HG02610 (cell line): ENCODE results near the gene GSG1L.

Experiments used
- ATAC-seq: cut with Tn5 transposase; IDR thresholded peaks from one replicate; pipeline ENCODE4 v1.9.1; 2021; ENCODE audit warnings: mild to moderate bottlenecking, moderate library complexity; ENCODE audit not compliant: unreplicated experiment

The GSG1L gene

DNA sequence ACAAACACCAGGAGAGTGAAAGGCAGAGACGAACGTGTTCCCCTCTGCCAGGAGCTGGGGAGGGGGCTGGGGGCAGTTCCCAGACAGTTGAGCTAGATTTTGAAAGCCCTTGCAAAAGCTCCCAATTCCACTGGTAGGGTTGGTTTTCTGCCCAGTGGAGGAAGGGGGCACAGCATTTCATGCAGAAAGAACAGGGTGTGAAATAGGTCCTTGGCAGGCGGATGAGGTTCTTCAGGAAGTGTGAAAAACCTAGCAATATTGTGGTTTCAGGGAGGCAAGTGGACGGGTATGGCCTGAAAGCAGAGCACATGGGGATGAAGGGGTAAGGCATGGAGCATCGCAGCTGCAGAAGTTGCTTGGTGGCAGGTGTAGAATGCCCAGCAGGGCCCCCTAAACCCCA is 265.3 kb downstream of the GSG1L start:
- ATAC-seq = no peak

GRCh38 chr16:27795992-27796614 is 267.4 kb downstream of the GSG1L start:
- ATAC-seq = no peak

DNA sequence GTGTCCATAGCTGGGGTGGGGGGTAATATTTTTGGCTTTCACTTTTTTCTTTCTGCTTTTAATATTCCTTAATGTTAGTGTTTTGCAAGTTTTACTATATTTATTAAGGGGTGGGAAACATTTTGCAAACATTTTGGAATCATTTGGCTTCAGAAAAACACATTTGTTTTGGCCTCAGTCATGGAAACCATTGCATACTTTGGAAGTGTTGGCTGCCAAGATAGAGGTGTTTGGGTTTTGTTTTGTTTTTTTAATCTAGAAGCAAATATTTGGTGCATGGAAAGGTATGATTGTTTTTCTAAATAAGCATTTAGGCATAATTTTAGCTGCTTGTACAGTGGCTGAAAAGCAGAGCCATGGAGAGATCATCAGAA is 270.3 kb downstream of the GSG1L start:
- no peak for ATAC-seq

DNA sequence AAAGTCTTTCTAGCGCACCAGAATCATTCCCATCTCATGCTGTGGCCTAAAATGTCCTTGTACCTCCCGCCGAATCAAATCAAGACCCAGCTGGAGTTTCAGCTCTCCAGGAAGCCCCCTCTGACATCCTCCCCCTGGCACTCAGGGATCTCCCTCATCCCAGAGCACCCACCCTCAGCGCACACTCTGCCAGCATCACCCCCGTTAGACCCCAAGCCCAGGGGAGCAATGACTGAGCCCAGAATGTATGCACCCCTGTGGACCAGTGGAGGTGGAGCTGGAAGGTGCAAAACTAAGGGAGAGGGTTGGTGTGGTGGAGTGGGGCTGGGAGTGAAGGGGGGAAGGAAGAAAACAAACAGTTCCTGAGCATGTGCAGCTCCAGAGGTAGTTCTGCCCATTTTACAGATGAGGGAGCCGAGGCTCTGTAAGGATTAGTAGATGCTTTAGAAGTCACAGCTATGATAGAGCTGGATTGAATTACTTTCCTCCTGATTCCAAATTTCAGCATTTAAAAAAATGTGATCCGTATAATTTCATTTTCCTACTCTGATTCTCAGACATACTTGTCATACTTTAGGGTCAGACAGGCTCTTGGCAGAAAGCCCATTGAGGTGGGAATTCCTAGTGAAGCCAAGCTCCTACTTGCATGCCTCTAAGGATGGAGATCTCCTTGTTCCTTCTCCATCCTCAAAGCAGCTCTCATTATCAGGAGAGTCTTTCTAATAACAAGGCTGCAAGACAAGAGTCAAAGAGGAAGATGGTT is 270.8 kb downstream of the GSG1L start:
- no peak for ATAC-seq

DNA sequence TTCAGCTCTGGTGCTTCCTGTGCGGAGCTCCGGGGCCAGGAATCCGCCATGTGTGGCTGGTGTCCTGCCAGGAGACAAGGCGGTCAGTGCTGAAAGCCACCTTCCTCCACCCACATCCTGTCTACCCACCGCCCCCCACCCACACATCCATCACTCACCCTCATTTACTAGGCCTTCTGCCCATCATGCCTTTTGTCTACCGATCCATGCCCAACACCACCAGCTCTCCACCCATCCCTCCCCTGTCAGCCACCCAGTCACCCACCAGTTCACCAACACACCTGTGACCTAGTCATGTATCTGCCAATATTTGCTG is 272.2 kb downstream of the GSG1L start:
- no peak for ATAC-seq

DNA sequence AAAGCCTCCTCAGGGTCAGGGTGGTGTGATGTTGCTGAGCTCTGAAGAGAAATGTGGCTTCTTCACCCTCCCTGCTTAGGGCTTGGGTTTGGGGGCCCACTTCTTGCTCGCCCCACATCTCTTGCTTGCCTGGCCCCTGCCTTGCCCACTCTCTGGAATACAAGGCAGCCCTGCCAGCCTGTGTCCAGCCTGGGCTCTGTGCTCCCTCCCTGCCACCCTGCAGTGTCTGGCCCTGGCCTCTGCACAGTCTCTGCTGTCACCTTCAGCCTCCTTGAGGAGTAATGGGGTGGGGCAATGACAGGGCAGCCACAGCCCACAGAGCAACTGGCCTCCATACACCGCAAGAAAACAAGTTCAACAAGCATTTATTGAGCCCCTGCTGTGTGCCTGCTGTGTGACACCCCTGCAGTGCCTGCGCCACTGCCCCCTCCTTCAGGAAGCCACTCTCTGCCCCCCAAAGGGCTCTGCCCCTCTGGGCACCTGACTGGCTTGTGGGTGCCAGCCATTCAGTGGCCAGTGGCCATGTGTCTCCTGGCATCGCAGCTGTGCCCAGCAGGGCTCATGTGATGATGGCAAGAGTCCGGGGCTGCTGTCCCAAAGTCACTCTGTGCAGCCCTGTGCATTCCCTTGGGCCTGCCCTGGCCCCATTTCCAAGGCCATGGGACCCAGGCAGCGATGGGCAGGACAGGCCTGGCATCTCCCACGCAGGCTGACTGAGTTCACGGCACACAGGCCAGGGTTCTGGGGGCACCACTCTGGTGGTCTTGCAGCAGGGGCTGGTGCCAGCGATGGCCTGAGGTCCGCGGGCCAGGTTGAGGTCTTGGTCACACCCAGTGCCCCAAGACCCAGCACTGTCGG is 272.7 kb downstream of the GSG1L start:
- no peak for ATAC-seq

DNA sequence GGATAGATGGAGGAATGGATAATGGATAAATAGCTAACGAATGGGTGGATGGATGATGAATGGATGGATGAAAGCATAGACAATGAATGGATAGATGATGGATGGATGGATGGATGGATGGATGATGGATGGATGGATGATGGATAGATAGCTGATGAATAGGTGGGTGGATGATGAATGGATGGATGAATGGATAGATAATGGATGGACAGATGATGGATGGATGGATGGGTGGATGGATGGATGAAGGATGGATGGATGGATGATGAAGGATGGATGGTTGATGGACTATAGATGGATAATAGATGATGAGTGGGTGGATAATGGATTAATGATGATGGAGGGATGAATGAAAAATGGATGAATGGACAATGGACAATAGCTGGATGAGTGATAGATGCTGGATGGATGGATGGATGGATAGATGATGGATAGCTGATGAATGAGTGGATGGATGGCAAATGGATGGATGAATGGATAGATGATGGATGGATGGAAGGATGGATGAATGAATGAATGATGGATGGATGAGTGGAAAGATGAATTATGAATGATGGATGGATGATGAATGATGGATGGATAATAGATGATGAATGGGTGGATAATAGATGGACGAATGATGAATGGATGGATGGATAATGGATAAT is 273.8 kb downstream of the GSG1L start:
- ATAC-seq = no peak

DNA sequence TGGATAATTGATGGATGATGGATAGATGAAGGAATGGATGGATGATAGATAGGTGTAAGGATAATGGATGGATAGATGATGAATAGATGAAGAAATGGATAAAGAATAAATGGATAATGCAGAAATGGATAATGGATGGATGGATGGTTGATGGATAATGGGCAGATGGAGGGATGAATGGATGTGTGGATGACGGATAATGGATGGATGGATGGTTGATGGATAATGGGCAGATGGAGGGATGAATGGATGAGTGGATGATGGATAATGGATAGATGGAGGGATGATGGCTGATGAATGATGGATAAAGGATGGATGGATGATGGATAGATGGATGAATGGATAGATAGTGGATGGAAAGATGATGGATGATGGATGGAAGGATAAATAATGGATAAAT is 274.4 kb downstream of the GSG1L start:
- no peak for ATAC-seq

- ATAC-seq = no peak
Measured at GRCh38 chr16:27787665-27788064, 275.8 kb downstream of the GSG1L start.

DNA sequence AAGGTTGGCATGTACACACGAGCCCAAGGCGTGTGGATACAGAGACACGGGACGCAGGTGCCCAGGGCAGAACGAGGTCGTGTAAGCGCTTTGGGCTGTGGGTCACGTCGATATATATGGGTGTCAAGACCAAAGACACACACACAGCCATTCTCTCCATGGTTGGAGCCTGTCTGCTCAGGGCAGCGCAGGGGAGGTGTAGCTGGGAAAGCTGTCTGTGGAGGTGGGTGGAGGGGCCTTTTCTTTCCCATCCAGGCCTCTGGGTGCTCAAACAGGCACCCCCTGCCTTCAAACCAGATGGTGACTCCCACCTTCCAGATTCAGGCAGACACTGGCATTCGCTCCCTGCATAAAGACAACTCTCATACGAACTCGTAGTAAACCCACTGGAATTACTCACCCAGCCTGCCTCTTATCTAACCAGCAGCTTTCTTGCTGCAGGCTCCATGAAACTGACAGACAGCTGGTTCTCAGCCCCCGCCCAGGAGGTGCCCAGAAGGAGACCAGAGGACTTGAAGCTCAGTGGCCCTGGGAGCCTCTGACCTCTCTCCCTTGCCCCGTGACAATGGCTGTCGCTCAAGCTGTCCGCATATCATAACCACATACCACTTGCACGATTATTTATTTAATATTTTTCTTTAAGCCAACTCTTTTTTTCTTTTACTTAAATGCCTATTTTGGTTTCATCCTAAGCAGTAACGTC is 276.4 kb downstream of the GSG1L start:
- ATAC-seq = no peak

GRCh38 chr16:27786221-27786922 is 277.1 kb downstream of the GSG1L start:
- no peak for ATAC-seq

DNA sequence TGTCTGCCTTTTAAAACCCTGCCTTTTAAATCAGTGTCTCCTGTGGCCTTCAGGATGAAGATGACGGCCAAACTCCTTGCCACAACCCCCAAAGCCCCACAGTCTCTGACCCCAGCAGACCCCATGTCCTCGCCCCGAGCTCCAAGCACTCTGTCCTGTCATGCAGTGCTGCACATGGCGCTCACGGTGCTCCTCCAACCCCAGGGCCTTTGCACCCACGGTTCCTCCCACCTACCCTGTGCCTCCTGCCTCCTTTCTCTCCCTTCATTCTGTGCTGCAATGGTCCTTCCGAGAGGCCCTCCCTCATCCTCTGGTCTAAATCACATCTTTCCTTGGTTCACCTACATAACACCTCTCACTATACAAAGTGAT is 278.2 kb downstream of the GSG1L start:
- no peak for ATAC-seq

DNA sequence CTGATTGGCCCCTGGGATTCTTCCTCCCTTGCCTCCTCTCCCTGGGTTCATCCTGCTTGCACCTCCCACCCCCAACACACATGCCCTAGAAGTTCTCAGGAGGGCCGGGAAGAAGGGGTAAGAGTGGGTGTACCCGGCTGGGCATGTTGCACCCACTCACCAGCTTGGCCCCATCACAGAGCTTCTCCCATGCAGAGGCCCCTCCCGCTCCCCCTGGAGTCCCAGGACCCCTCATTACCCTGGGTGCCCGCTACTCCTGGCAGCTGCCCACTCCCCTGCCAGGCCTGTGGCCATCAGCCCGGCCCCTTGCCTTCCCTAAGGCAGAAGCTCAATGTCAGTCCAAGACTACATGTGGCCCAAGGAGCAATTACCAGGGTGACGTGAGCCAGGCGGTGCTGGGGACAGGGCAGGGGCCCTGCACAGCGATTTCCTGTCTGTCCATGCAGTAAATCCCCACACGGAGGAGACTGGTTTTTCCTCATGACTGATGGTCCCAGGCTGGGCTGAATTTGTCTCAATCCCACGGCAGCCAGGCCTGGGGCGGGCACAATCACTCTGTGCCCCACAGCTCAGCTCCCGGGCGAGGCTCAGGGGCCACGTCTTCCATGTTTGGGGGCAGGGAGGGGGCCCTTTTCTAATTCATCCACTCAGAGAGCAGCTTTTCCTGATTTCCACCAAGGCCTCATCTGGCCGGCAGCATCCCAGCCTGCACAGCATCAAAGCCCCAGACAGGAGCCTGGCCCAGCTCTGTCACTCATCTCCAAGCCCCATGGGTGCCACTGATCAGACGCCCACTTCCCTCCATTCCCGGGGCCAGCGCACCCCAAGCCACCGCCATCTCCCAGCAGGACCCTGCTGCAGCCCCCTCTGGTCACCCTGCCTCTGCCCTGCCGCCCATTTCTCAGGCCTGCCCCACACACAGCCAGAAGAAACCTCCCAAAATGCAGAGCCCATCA is 278.9 kb downstream of the GSG1L start:
- ATAC-seq = no peak

DNA sequence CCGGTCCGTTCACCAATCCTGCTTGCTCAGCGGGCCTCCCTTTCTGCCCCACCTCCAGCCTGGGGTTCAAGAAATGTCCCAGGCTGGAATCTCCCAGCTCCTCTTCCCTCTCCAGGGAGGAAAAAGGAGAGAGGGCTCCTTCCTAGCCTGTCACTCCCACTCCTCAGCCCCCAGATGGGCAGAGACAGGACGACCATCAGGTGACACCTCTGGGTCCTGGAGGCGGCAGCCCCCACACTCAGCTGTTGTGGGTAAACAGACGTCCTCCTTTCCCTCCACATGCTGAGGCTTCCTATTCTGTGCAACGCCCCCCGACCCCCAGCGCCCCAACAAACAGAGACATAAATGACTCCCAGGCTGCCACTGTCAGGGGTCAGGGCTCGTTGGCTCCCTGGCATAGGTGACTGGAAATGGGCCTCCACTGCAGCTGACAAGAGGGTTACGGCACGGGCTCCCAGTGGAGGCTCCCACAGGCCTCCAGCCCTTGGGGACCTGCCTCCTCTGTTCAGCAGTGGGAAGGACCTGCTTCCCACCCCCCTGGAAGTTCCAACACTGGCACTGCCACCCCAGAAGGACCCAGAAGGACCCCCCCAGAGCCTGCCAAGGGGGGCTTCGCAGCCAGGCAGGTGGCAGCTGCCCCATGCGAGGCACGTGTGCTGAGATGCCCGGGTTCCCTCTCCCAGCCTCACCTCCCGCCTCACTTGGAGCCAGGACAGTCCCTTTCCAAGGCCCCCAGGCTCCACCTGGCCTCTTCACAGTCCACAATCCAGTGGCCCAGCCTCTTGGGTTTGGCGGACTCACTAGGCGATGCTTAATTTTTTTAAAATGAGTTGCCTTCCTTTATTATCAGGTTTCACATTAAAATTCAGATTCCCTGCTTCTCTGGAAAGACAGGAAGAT is 281.3 kb downstream of the GSG1L start:
- no peak for ATAC-seq

DNA sequence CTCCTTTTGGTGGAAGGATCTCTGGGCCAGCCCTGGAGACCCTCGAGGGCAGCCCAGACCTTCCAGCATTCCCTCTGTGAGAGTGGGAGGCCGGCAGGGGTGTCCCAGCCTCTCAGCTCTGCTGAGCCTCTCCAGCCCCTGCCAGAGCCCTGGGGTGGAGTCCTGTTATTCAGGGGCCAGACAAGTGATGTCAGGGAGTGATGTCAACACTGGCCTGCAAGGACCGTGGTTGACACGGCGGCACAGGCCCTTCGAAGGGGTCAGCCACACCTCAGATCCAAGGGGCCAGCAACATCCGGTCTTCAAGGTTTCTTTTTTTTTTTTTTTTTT is 282.4 kb downstream of the GSG1L start:
- ATAC-seq = no peak

DNA sequence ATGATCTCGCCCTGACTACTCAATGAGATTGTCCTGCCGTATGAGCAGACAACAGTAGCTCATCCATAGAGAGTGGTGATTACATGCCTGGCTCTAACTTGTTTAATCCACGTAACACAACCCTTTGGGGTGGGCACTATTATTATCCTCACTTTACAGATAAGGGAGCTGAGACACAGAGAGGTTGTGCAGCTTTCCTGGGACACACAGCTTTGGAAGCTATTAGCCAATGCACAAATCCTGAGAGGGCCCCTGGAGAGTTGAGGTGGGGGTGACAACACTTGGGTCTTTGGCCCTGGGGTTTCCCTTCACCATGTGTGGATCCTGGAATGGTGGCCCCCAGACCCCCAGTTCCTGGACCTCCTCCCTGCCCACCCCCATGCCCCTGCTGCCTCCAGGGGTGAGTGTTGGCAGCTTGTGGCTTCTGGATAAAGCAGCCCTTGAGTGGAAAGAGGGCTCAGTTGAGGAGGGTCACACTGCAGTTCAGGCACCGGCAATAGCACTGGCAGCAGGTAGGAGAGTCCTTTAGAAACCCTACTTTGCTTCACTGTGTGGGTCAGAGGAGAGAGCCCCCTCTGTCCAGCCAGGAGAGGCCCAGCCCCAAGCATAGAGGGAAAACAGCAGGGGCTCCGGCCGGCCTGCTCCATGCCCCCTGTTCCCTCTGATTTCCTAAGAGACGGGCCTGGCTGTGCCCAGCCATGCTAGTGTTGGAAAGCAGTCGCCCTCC is 282.9 kb downstream of the GSG1L start:
- no peak for ATAC-seq

DNA sequence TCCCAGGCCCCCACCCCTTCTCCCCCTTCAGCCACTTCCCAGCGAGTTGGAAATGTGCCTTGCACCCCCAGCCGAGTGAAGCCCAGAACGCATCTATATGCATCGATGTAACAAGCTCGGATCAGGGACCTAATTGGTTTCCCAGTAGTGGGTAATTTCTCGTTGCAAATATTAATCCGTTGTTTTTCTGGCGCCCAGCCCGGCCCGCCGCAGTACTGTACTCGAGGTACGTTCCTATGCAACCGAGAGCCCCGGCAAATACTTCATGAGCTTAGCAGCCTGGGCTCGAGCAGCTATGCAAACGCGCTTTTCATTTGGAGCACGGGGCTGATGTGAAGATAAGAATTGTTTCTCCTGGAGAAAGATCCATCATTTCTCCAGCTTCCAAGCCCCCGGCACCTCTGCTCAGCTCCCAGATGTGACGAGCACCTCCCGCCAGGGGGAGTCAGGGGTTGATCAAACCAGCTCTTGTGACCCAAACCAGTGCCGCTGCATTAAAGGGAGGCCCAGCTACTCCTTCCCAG is 283.8 kb downstream of the GSG1L start:
- no peak for ATAC-seq
